Measurements from ENCODE around the gene HRC. TPM values are rescaled to one million over a fixed set of nuclear protein-coding genes. Genes with fewer than 3 reads are reported as not detected.

Gene HRC
- total RNA-seq, 6 experiments from 2014 or later: not detected

- TF ChIP-seq CTCF (IDR thresholded peaks at IDR 0.05): no peak
These were observed 18.4 kb downstream of the HRC start for GRCh38 chr19:49136771-49137171.

GRCh38 chr19:49135686-49136085 is 19.5 kb downstream of the HRC start:
- no peak for DNase-seq
- Mint-ChIP-seq H3K27ac (no peak overlapping the region), H3K4me3 (no peak overlapping the region), H3K9me3 (no peaks in the 10 kb centered on the region), H3K36me3 (ENCODE audit: low read depth) (no peaks in the 10 kb centered on the region), H3K4me1 (ENCODE audit: low read depth) (no peaks in the 10 kb centered on the region), H3K27me3 (ENCODE audit: insufficient read depth) (peaks cover 9% of the 10 kb centered on the region)
- TF ChIP-seq CTCF (IDR thresholded peaks at IDR 0.05): no peak

More at GRCh38 chr19:49136771-49137171, 18.4 kb downstream of the HRC start:
- H3K27me3 Mint-ChIP-seq (ENCODE audit: insufficient read depth): peaks cover 10% of the 10 kb centered on the region
- no peak overlapping the region for H3K4me3 Mint-ChIP-seq
- no peaks in the 10 kb centered on the region for H3K9me3 Mint-ChIP-seq
- DNase-seq: no peak
- no peak overlapping the region for H3K27ac Mint-ChIP-seq
- no peaks in the 10 kb centered on the region for H3K4me1 Mint-ChIP-seq (ENCODE audit: low read depth)
- no peaks in the 10 kb centered on the region for H3K36me3 Mint-ChIP-seq (ENCODE audit: low read depth)

- no peak for TF ChIP-seq CTCF (IDR thresholded peaks at IDR 0.05)
- peaks cover under 1% of the 10 kb centered on the region; the same call in 1 of the 2 replicates for H3K4me1 Mint-ChIP-seq (ENCODE audit: low read depth)
- H3K9me3 Mint-ChIP-seq: no peaks in the 10 kb centered on the region
- H3K27ac Mint-ChIP-seq: no peak overlapping the region
- H3K36me3 Mint-ChIP-seq (ENCODE audit: low read depth): no peaks in the 10 kb centered on the region
- DNase-seq: no peak
- no peak overlapping the region for H3K4me3 Mint-ChIP-seq
- peaks cover 5% of the 10 kb centered on the region for H3K27me3 Mint-ChIP-seq (ENCODE audit: insufficient read depth)
These were observed 21.4 kb downstream of the HRC start for GRCh38 chr19:49133621-49134454.

GRCh38 chr19:49132974-49133609 is 22.1 kb downstream of the HRC start:
- H3K4me3 Mint-ChIP-seq: no peak overlapping the region
- no peak for TF ChIP-seq CTCF (IDR thresholded peaks at IDR 0.05)
- no peaks in the 10 kb centered on the region for H3K9me3 Mint-ChIP-seq
- no peak overlapping the region for H3K27ac Mint-ChIP-seq
- peaks cover 7% of the 10 kb centered on the region for H3K27me3 Mint-ChIP-seq (ENCODE audit: insufficient read depth)
- peaks cover 8% of the 10 kb centered on the region for H3K4me1 Mint-ChIP-seq (ENCODE audit: low read depth)
- H3K36me3 Mint-ChIP-seq (ENCODE audit: low read depth): no peaks in the 10 kb centered on the region
- DNase-seq: no peak

- Mint-ChIP-seq H3K4me1 (ENCODE audit: low read depth) (peaks cover 10% of the 10 kb centered on the region), H3K27me3 (ENCODE audit: insufficient read depth) (peaks cover 6% of the 10 kb centered on the region), H3K9me3 (no peaks in the 10 kb centered on the region), H3K4me3 (no peak overlapping the region), H3K27ac (no peak overlapping the region), H3K36me3 (ENCODE audit: low read depth) (no peaks in the 10 kb centered on the region)
- no peak for TF ChIP-seq CTCF (IDR thresholded peaks at IDR 0.05)
- DNase-seq: no peak
These were observed 24.9 kb downstream of the HRC start for GRCh38 chr19:49130325-49130724.
